Measurements from ENCODE around the gene HTT-AS. TPM values are rescaled to one million over a fixed set of nuclear protein-coding genes. Genes with fewer than 3 reads are reported as not detected.
"Not testable (repeated sequence)": the region's sequence is repeated elsewhere in the genome, so short reads cannot be mapped to it uniquely, and the experiment has no call there.

HTT-AS gene
- total RNA-seq, 2 donors from 2014 or later = not detected

DNA sequence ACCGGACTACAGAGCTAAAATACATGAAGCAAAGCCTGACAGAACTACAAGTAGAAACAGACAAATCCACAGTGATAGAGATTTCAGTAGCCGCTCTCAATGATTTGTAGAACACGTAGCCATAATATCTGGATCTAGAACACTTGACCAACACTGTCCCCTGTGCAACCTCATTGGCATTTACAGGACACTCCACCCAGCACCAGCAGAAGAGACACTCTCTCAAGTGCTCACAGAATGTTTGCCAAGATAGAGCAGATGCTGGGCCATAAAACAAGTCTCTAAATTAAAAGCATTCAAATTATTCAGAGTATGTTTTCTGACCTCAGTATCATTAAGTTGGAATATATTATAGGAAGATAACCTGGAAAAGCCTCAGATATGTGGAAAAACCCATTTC, 21.9 kb upstream of the HTT-AS start:
- Histone ChIP-seq H3K4me1 (replicated peaks) (no peaks in the 10 kb centered on the region), H3K27me3 (replicated peaks; ENCODE audit: insufficient read depth) (no peaks in the 10 kb centered on the region), H3K36me3 (peaks cover 0 to 5% of the 10 kb centered on the region in 2 donors), H3K27ac (no peak overlapping the region), H3K4me3 (no peak overlapping the region), H3K9me3 (no peaks in the 10 kb centered on the region)
- intact Hi-C loops (cut with DNase I) = no loop called here
- TF ChIP-seq, protein P1, sequence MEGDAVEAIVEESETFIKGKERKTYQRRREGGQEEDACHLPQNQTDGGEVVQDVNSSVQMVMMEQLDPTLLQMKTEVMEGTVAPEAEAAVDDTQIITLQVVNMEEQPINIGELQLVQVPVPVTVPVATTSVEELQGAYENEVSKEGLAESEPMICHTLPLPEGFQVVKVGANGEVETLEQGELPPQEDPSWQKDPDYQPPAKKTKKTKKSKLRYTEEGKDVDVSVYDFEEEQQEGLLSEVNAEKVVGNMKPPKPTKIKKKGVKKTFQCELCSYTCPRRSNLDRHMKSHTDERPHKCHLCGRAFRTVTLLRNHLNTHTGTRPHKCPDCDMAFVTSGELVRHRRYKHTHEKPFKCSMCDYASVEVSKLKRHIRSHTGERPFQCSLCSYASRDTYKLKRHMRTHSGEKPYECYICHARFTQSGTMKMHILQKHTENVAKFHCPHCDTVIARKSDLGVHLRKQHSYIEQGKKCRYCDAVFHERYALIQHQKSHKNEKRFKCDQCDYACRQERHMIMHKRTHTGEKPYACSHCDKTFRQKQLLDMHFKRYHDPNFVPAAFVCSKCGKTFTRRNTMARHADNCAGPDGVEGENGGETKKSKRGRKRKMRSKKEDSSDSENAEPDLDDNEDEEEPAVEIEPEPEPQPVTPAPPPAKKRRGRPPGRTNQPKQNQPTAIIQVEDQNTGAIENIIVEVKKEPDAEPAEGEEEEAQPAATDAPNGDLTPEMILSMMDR (IDR thresholded peaks at IDR 0.05) = no peak
- TF ChIP-seq POLR2A (IDR thresholded peaks at IDR 0.05) (no peak), POLR2AphosphoS5 (IDR thresholded peaks at IDR 0.05) (no peak)
- no peak for DNase-seq (ENCODE audit: low spot score)
- 96% methylated on average over 3 of the region's 3 CpGs for WGBS

DNA sequence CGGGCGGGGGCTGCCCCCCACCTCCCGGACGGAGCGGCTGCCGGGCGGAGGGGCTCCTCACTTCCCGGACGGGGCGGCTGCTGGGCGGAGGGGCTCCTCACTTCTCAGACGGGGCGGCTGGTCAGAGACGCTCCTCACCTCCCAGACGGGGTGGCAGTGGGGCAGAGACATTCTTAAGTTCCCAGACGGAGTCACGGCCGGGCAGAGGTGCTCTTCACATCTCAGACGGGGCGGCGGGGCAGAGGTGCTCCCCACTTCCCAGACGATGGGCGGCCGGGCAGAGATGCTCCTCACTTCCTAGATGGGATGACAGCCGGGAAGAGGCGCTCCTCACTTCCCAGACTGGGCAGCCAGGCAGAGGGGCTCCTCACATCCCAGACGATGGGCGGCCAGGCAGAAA, 20.4 kb upstream of the HTT-AS start:
- H3K36me3 ChIP-seq; H3K4me1 ChIP-seq (replicated peaks); H3K27ac ChIP-seq; intact Hi-C loops (cut with DNase I); H3K9me3 ChIP-seq; H3K27me3 ChIP-seq (replicated peaks; ENCODE audit: insufficient read depth); H3K4me3 ChIP-seq; DNase-seq (ENCODE audit: low spot score): not testable (repeated sequence)
- WGBS = 98% methylated on average over 13 of the region's 28 CpGs

DNA sequence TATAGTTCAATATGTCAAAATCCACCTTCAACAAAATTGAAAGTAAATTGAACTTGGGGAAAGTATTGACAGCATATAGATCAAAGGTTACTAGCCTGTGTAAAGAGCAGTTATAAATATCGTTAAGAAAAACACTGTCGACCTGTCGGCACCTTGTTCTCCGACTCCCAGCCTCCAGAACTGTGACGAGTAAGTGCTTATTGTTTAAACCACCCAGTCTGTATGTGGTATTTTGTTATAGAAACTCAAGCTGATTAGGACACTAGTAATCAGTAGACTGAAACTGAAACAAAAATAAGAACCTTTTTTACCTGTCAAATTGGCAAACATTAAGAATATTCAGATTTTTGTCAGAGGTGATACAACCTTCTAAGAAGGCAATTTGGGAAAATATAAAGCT, 17.1 kb upstream of the HTT-AS start:
- no peaks in the 10 kb centered on the region for H3K36me3 ChIP-seq
- intact Hi-C loops (cut with DNase I) = no loop called here

DNA sequence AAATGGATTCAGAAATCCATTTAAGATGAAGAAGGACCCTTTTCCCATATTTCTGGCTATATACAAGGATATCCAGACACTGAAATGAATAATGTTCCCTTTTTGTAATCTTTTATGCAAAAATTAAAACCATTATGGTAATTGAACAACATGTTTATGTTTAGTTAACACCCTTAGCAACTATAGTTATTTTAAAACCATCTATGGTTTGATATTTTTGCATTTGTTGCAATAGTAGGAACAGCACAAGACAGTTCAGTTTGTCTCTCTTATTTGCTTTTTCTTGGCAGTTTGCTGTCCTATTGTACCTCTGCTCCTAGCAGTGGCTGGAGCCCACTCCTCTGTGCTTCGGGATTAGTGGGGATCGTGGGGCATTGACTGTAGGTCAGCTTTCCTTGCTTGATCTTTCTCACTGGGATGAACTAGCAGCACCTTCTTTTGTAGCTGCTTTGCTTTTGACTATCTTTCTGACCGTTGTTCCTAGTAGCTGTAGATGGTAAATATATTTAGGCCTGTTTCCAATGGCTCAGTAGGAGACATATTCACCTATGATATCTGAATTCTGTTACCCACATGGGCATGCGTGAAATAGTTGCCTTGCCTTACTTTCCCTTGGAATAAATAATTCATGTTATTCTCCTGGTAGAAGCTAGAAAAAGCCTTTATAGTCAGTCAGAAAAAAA, 12.9 kb upstream of the HTT-AS start:
- intact Hi-C loops (cut with DNase I) = no loop called here
- WGBS = 85% methylated on average over 4 of the region's 4 CpGs
- DNase-seq (ENCODE audit: low spot score) = no peak
- Histone ChIP-seq H3K27me3 (replicated peaks; ENCODE audit: insufficient read depth) (no peaks in the 10 kb centered on the region), H3K9me3 (no peaks in the 10 kb centered on the region), H3K4me3 (no peak overlapping the region), H3K36me3 (no peaks in the 10 kb centered on the region), H3K4me1 (replicated peaks) (no peaks in the 10 kb centered on the region), H3K27ac (no peak overlapping the region)
- no peak for TF ChIP-seq POLR2A (IDR thresholded peaks at IDR 0.05)
- no peak for TF ChIP-seq POLR2AphosphoS5 (IDR thresholded peaks at IDR 0.05)
- TF ChIP-seq, protein P1 (IDR thresholded peaks at IDR 0.05) = no peak

More for the DNA sequence above, 17.1 kb upstream of the HTT-AS start:
- Histone ChIP-seq H3K4me1 (replicated peaks) (no peaks in the 10 kb centered on the region), H3K4me3 (no peak overlapping the region), H3K27me3 (replicated peaks; ENCODE audit: insufficient read depth) (no peaks in the 10 kb centered on the region), H3K27ac (no peak overlapping the region), H3K9me3 (no peaks in the 10 kb centered on the region)
- TF ChIP-seq, protein P1 (IDR thresholded peaks at IDR 0.05) = no peak
- TF ChIP-seq POLR2A (IDR thresholded peaks at IDR 0.05) (no peak), POLR2AphosphoS5 (IDR thresholded peaks at IDR 0.05) (no peak)
- DNase-seq (ENCODE audit: low spot score) = no peak
- WGBS = 70% methylated on average over 5 of the region's 5 CpGs

DNA sequence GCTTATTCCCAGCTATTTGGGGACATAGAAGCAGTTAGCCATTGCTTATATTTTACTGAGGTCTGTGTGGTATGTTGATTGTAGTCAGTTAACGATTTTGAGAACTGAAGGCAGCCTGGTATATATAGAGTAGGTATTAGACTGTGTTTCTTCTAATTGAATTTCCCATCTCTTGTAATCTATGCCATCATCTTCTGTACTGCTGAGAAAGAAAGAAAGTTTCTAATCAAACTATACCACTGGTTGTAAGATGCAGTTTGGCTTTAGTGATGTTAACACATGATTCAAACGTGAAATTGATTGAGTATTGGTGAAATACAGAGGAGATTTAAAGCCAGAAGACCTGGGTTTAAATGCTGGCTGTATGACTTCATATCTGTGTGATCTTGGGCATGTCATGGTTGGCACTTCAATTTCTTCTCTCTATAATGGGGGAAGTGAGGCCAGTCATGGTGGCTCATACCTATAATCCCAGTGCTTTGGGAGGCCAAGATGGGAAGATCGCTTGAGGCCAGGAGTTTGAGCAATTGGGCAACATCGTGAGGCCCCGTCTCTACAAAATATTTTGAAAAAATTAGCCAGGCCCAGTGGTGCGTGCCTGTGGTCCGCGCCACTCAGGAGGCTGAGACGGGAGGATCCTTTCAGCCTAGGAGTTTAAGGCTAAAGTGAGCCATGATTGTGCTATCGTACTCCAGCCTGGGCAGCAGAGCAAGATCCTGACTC, 11.8 kb upstream of the HTT-AS start:
- WGBS = 91% methylated on average over 10 of the region's 10 CpGs
- no peaks in the 10 kb centered on the region for H3K4me1 ChIP-seq (replicated peaks)
- H3K36me3 ChIP-seq = no peaks in the 10 kb centered on the region
- H3K4me3 ChIP-seq = no peak overlapping the region
- H3K27ac ChIP-seq = no peak overlapping the region
- TF ChIP-seq, protein P1 (IDR thresholded peaks at IDR 0.05) = no peak
- TF ChIP-seq POLR2A (IDR thresholded peaks at IDR 0.05) = no peak
- TF ChIP-seq POLR2AphosphoS5 (IDR thresholded peaks at IDR 0.05) = no peak
- no peaks in the 10 kb centered on the region for H3K9me3 ChIP-seq
- no peaks in the 10 kb centered on the region for H3K27me3 ChIP-seq (replicated peaks; ENCODE audit: insufficient read depth)
- intact Hi-C loops (cut with DNase I) = no loop called here
- DNase-seq (ENCODE audit: low spot score) = no peak

Measured in prostate gland (tissue), 2 donors.